GM11168 (cell line): ENCODE results near the gene PACSIN2.
"Not testable (repeated sequence)": the region's sequence is repeated elsewhere in the genome, so short reads cannot be mapped to it uniquely, and the experiment has no call there.

ENCODE experiments used
- in situ Hi-C: fragments of 300-500 bp; cut with MboI; formaldehyde crosslinking; loops from one replicate; pipeline ENCODE4 v1.12.0; 2022; ENCODE audit warnings: low sequenced_read_pairs; ENCODE audit not compliant: unreplicated experiment

The PACSIN2 gene

DNA sequence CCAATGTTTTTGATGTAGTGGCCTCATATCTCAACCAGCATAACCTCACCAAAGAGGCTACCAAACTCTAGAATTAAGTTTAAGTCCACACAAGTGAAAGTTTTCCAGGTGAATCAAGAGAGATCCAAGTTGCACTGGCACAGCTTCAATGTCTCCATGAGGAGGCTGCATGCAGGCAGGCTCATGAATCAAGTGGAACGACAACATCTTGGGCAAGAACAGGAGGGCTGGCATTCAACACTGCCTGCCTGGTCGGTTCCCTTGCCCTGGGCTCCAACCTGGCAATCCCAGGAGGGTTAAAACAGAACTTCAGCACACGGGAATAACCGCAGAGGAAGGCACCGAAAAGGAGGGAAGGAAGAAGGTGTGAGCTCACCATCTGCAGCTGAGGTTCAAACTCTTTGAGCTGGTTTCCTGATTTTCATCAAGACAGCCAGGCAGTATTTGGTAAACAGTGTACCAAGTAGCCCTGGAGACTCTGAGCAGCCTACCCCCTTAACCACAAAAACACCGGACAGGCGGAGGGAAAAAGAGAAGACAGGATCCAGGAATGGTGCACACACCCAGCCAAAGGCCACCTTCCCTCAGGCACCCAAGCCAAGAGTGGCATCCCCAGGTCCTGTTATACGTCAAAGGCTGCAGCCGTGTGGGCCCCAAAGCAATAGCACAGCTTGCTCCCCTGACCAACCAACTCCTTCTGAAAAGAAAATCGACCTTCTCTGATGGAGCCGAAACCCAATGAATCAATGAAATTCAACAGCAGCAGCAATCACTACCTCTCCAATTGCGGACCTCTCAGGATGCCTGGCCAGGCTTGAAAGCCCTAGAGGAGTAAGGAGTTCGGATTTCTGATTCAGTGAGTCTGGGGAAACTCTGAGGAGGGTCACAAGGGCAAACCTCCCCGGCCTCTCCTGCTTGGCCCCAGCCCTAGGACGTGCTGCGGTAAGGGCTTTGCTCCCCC, 1.3 kb downstream of the PACSIN2 start:
- in situ Hi-C loops = no loop called here

DNA sequence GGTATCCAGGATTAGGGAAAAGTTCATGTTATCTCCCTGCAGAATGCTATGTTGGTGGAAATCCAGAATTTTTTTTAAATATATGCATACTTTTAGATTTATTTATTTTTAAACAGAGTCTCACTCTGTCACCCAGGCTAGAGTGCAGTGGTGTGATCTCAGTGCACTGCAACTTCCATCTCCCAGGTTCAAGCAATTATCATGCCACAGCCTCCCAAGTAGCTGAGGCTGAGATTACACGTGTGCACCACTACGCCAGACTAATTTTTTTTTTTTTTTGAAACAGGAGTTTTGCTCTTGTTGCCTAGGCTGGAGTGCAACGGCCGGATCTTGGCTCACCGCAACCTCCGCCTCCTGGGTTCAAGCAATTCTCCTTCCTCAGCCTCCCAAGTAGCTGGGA, 2.6 kb downstream of the PACSIN2 start:
- in situ Hi-C loops = no loop called here

- in situ Hi-C loops = no loop called here
These were observed 3.9 kb downstream of the PACSIN2 start for GRCh38 chr22:43011079-43011478.

DNA sequence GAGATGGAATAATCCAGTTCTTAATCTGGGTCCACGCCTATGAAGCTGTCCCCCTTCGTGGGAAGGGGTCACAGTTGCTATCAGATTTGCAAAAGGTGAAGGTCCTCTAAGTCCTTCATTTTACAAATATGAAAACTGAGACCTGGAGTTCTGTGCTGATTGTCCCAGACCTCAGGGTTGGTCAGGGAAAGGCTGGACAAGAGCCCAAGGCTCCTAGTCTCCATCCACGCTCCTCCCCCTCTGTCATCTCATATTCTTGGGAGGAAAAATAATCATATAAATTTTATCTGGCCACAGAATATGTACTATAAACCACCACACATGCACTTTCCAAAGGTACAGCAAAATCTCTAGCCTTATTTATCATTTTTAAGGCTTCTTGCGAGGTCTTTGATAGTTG, 5.5 kb downstream of the PACSIN2 start:
- in situ Hi-C loops = no loop called here

GRCh38 chr22:43008921-43009320, 6.0 kb downstream of the PACSIN2 start:
- in situ Hi-C loops = no loop called here

- in situ Hi-C loops = no loop called here
These were observed 6.4 kb downstream of the PACSIN2 start for GRCh38 chr22:43008509-43008908.

DNA sequence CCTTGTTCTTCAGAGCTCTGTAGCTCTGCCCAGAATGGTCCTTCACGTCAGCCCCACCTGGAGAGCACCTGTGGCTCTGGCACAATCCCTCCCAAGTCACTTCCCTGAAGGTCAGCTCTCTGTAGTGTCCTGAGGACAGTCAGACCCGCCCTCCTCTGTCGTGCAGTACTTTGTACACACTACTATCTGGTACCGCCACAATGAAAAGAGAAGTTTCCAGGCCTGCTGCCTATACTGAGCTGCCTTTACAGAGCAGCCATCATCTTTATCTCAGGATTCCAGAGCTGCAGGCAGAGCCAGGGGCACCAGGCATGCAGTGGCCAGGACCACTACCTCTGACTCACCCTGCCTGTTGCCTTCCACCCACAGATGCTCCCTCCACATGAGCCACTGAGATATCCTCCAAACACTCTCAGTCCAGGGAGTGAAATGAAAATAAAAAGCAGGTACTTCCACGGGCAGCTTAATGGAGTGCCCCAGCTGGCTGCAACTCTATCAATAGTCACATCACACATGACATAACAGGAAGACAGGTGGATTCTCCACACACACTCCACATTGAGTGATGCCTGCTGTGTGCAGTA, 7.3 kb downstream of the PACSIN2 start:
- in situ Hi-C loops = no loop called here

DNA sequence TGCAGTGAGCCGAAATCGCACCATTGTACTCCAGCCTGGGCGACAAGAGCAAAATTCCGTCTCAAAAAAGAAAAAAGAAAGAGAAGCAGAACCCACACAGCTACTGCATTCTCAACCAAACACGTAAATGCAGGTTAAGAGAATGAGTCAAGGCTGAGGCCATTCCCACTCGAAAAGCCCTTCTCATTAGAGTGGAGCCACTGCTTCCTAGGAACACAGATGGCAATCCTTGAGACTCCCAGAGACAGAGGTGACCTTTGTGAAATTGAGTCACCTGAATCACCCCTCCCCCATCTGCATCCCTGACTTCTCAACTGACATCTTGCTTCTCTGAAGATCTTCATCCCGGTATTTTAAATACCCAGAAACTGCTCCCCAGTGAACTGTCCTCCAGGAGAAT, 8.2 kb downstream of the PACSIN2 start:
- in situ Hi-C loops = no loop called here

- in situ Hi-C loops = no loop called here
These were observed 8.9 kb downstream of the PACSIN2 start for GRCh38 chr22:43006016-43006505.

DNA sequence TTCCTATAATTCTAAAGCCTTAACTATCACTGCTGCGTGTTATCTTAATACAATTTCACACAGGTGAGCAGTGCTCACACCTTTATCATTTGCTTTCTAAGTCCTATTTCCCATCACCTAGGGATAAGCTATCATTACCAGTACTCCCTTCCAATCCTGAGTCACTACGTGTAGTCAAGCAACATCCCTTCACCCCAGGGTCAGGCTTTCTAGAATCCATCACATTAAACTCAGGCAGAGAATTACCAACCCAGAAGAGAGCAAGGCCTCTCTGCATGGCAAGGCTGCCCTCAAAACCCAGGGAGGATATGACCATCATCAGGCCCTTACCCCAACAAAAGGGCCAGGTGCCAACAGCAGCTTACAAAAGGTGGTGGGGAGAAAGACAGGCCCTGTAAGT, 9.8 kb downstream of the PACSIN2 start:
- in situ Hi-C loops = no loop called here

DNA sequence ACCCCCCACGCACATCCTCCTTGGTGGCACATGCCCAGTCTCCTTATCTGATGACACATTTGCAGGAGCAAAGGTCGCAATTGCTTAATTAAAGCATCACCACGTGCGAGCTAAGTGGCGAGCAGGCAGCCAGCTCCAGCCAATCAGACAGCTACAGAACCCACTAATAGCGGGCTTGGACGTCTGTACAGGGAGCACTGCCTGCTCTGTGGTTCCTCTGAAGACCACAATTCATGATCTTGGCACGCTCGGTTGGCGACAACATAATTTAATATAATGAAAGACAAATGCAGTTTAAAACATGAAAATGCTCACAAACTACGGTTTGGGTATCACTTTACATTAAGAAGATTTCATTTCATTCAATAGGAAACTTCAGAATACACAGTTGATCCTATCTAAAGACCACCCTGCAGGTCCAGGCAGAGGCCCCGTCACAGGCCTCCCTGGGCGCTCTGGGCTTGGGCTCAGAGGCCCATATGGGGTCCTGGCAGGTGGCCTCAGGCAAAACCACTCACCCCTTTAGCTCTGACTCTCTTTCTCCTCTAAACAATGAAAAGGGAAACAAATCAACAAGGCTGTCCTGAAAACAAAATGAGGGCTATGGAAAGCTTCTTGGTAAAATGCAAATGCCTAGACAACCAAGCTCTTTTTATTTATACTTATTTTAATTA, 10.4 kb downstream of the PACSIN2 start:
- in situ Hi-C loops = no loop called here

GRCh38 chr22:43002202-43002586, 12.8 kb downstream of the PACSIN2 start:
- in situ Hi-C loops = no loop called here

DNA sequence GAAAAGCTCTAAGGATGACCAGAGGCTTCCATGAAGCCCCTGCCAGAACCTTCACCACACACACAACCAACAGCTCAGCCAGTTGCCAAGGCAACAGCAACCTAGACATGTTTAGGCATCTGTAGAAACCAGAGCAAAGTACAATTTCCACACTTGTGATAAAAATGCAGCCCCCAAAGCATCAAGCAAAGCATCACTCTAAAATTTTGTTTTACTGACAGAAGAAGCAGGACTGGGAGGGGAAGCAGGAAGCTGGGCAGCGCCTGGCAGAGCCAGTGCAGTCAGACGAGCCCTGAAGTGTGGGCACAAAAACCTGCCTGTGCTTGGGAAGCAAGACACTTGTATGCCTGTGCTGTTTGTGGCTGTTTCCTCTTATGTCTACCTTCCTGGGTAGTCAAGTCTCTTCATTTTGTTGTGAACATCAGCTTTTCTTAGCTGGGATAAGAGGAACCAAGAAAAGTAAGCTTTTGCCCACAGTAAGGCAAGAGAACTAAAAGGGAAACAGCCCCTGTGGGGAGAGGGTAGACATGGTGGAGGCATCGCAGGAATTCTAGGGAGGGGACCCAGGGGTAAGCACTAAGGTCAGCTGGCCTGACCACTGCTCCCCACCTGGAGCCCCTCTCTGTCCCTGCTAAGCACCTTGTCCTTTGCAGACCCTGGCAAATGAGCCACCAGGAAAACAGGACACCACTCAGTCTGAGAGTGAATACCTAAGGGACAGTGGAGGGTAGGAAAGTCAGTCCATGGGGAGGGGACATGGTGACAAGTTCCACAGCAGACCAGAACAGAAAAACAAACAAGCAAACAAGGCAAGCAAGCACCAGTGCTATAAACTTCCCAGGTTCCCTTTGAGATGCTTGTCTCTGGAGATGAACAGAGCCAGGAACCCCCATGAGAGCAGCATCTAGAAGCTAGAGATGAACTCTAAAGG, 13.4 kb downstream of the PACSIN2 start:
- in situ Hi-C loops = no loop called here

DNA sequence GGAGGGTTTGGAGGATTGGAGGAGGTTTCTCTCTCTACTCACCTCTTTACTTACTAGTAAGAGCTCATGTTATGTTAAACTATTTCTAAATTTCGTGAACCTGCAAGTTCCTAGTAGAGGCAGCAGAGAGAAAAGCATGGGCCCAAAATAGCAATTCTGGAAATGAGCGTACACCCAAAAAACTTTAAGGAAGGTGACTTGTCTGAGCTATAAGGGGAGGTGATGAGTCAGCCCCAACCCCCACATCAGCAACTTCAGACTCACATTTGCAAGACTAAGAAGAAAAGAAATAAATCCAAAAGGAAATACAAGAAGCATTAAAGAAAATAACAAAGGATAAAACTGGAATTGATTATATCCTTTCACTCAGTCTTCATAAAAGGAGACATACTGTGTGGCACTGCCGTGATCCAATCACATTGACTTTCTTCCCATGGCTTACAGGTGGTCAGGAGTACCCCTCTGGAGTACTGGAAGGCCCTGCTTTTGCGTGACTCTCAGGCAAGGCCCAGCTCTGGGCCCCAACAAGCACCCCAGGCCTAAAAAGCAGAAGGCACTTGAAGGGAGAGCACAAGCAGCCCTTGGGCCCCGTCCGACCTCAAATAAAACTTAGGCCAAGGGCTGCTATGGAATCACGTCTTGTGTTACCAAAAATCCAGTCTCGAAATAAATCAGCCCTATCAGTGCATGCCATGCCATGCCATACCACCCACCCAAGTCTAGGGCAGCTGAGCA, 14.3 kb downstream of the PACSIN2 start:
- in situ Hi-C loops = no loop called here

DNA sequence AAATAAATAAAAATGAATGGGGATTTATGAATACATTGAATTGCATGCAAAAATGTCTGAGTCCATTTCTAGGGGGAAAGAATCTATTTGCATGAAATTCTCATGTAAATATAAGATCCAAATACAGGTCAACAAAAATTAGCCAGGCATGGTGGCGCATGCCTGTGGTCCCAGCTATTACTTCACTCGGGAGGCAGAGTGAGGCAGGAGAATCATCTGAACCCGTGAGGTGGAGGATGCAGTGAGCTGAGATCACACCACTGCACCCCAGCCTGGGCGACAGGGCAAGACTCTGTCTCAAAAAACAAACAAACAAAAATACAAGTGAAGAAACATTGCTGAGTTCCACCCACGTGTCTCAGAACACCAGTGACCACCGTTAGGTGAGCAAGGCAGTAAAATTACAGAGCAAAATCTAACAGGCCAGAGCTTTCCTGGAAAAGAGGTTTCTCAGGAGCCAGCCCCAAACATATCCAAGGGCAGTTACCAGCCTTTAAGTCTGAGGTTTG, 17.3 kb downstream of the PACSIN2 start:
- in situ Hi-C loops = no loop called here

GRCh38 chr22:42996646-42997365, 18.1 kb downstream of the PACSIN2 start:
- in situ Hi-C loops = no loop called here

DNA sequence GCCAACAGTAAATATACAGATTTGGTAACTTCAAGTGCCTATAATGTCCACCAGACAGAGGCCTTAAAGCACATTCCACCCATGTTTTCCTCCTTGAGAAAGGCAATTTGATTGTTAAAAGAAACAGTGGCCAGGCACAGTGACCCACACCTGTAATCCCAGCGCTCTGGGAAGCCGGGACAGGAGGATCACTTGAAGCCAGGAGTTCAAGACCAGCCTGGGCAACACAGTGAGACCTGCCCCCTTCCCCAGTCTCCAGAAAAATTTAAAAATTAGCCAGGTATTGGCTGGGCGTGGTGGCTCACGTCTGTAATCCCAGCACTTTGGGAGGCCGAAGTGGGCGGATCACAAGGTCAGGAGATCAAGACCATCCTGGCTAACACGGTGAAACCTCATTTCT, 19.3 kb downstream of the PACSIN2 start:
- in situ Hi-C loops = not testable (repeated sequence)

DNA sequence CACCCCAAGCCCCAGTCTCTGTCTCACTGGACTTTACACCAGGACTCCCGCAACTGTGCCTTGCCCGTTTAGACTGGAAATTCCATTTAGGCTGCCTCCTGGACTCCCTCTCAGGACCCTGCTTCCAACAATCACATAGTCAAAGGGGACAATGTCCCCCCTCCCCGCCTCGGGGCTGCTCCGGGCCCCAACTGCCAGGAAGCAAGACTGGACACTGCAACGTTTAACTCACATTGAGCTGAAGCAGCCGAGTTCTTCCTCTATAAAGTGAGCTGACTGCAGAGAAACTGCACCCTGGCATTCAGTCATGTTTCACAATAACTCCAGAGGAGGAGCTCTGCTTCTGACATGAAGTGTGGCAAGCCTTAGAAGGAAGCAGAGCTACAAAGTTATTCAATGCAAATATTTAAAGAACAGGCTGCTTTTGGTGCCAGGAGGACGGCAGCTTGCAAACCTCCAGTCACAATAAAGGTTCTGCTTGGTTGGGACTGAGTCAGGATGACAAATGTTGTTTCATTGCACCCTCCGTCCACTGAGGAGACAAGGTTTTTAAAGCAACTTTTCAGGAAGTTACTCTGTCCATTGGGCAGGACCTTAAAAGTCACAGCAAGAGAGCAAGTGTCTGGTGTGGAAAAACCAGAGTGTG, 19.9 kb downstream of the PACSIN2 start:
- in situ Hi-C loops = no loop called here
